Suprapubic skin (tissue), 4 donors: ENCODE data around the gene ACKR3. TPM values are rescaled to one million over a fixed set of nuclear protein-coding genes. Genes with fewer than 3 reads are reported as not detected.

ENCODE experiments used
- DNase-seq, 2 donors: peaks; one replicate each; pipeline ENCODE4 v3.0.0-alpha.2; 2019; ENCODE audit warnings: low spot score in 2 of 2
- H3K27ac ChIP-seq: fragments of 200-600 bp; sonication (generic); one replicate; pipeline ENCODE4 v1.5.1; 2019
- H3K27me3 ChIP-seq: fragments of 200-600 bp; sonication (generic); one replicate; pipeline ENCODE4 v1.5.1; 2019
- H3K36me3 ChIP-seq: fragments of 200-600 bp; sonication (generic); one replicate; pipeline ENCODE4 v1.5.1; 2019
- H3K4me1 ChIP-seq: fragments of 200-600 bp; sonication (generic); one replicate; pipeline ENCODE4 v1.5.1; 2019
- H3K4me3 ChIP-seq: fragments of 200-600 bp; sonication (generic); one replicate; pipeline ENCODE4 v1.5.1; 2019; ENCODE audit warnings: mild to moderate bottlenecking
- H3K9me3 ChIP-seq: fragments of 200-600 bp; sonication (generic); one replicate; pipeline ENCODE4 v1.5.1; 2019
- CTCF ChIP-seq, 2 donors: fragments of 200-600 bp in 1 of 2; fragments of 450-650 bp in 1 of 2; sonication (generic) in 1 of 2; IDR thresholded peaks; one replicate each; pipeline ENCODE4 v1.5.1; 2016 to 2019; ENCODE audit warnings: antibody characterized with exemption in 2 of 2, mild to moderate bottlenecking in 1 of 2, moderate library complexity in 1 of 2
- EP300 ChIP-seq: sonication (generic); formaldehyde crosslinking; IDR thresholded peaks from one replicate; pipeline ENCODE4 v1.6.1; 2017; ENCODE audit warnings: antibody characterized with exemption
- POLR2A ChIP-seq, 2 donors: fragments of 450-650 bp; IDR thresholded peaks; one replicate each; pipeline ENCODE4 v1.6.1; 2017; ENCODE audit warnings: antibody characterized with exemption in 2 of 2, mild to moderate bottlenecking in 2 of 2, moderate library complexity in 2 of 2
- POLR2AphosphoS5 ChIP-seq, 3 donors: sonication (generic); formaldehyde crosslinking; IDR thresholded peaks; one replicate each; pipeline ENCODE4 v1.6.1; 2017; ENCODE audit warnings: antibody characterized with exemption in 3 of 3
- whole genome bisulfite sequencing: methylation state at CpG from one replicate; pipeline ENCODE4 v1.1.5; 2018; 5-methylcytosine and 5-hydroxymethylcytosine counted together
- total RNA-seq, 4 donors: library from RNA; depleted of rRNA; stranded (reverse); fragments of >200 nt; gene quantifications; one replicate each; pipeline ENCODE4 v1.1.0, GENCODE V29; 2016

ACKR3 gene
- total RNA-seq, 4 donors from 2014 or later, result 15.8 to 51.5 (median 34.9) TPM

- Histone ChIP-seq H3K27ac (no peak overlapping the region), H3K36me3 (no peaks in the 10 kb centered on the region), H3K4me1 (no peaks in the 10 kb centered on the region), H3K9me3 (no peaks in the 10 kb centered on the region), H3K4me3 (no peak overlapping the region), H3K27me3 (no peaks in the 10 kb centered on the region)
- TF ChIP-seq CTCF (IDR thresholded peaks at IDR 0.05) (no peak), EP300 (no peak), POLR2A (IDR thresholded peaks at IDR 0.05) (no peak), POLR2AphosphoS5 (IDR thresholded peaks at IDR 0.05) (no peak)
- DNase-seq, result no peak
- 89% methylated on average over 8 of the region's 8 CpGs for WGBS
Observed at GRCh38 chr2:236553522-236553921, 16.1 kb upstream of the ACKR3 start.

- no peak for DNase-seq
- H3K27me3 ChIP-seq, result no peaks in the 10 kb centered on the region
- no peak overlapping the region for H3K4me3 ChIP-seq
- no peak for TF ChIP-seq EP300
- TF ChIP-seq CTCF (IDR thresholded peaks at IDR 0.05), result no peak
- TF ChIP-seq POLR2A (IDR thresholded peaks at IDR 0.05), result no peak
- no peak for TF ChIP-seq POLR2AphosphoS5 (IDR thresholded peaks at IDR 0.05)
- WGBS, result 87% methylated on average over 7 of the region's 7 CpGs
- no peaks in the 10 kb centered on the region for H3K9me3 ChIP-seq
- no peaks in the 10 kb centered on the region for H3K4me1 ChIP-seq
- no peaks in the 10 kb centered on the region for H3K36me3 ChIP-seq
- no peak overlapping the region for H3K27ac ChIP-seq
Observed at GRCh38 chr2:236554629-236555282, 14.9 kb upstream of the ACKR3 start.

GRCh38 chr2:236555481-236555880 is 14.1 kb upstream of the ACKR3 start:
- Histone ChIP-seq H3K27ac (no peak overlapping the region), H3K9me3 (no peaks in the 10 kb centered on the region), H3K4me1 (no peaks in the 10 kb centered on the region), H3K4me3 (no peak overlapping the region), H3K27me3 (no peaks in the 10 kb centered on the region), H3K36me3 (no peaks in the 10 kb centered on the region)
- no peak for TF ChIP-seq POLR2A (IDR thresholded peaks at IDR 0.05)
- no peak for TF ChIP-seq POLR2AphosphoS5 (IDR thresholded peaks at IDR 0.05)
- no peak for TF ChIP-seq EP300
- TF ChIP-seq CTCF (IDR thresholded peaks at IDR 0.05), result no peak
- DNase-seq, result no peak
- 90% methylated on average over 1 of the region's 1 CpG for WGBS

- no peaks in the 10 kb centered on the region for H3K9me3 ChIP-seq
- 49% methylated on average over 3 of the region's 3 CpGs for WGBS
- no peaks in the 10 kb centered on the region for H3K36me3 ChIP-seq
- no peak for DNase-seq
- no peak overlapping the region for H3K4me3 ChIP-seq
- H3K27me3 ChIP-seq, result no peaks in the 10 kb centered on the region
- TF ChIP-seq POLR2AphosphoS5 (IDR thresholded peaks at IDR 0.05) (no peak), EP300 (no peak), POLR2A (IDR thresholded peaks at IDR 0.05) (no peak), CTCF (IDR thresholded peaks at IDR 0.05) (no peak)
- no peaks in the 10 kb centered on the region for H3K4me1 ChIP-seq
- no peak overlapping the region for H3K27ac ChIP-seq
Observed at GRCh38 chr2:236557306-236558030, 12.2 kb upstream of the ACKR3 start.

- WGBS, result 75% methylated on average over 11 of the region's 11 CpGs
- TF ChIP-seq POLR2AphosphoS5 (IDR thresholded peaks at IDR 0.05), result no peak
- no peak for TF ChIP-seq CTCF (IDR thresholded peaks at IDR 0.05)
- TF ChIP-seq POLR2A (IDR thresholded peaks at IDR 0.05), result no peak
- TF ChIP-seq EP300, result no peak
- Histone ChIP-seq H3K4me1 (no peaks in the 10 kb centered on the region), H3K27me3 (no peaks in the 10 kb centered on the region), H3K36me3 (no peaks in the 10 kb centered on the region), H3K4me3 (no peak overlapping the region), H3K27ac (no peak overlapping the region), H3K9me3 (no peaks in the 10 kb centered on the region)
- DNase-seq, result no peak
Observed at GRCh38 chr2:236558036-236558435, 11.6 kb upstream of the ACKR3 start.
